GM18526 (cell line): ENCODE data around the gene ABCC8.

ENCODE experiments used
- POLR2A ChIP-seq: IDR thresholded peaks from 3 replicates; pipeline ENCODE4 v1.6.1; 2011; ENCODE audit not compliant: insufficient read length; ENCODE audit errors: extremely low read depth

ABCC8 gene

DNA sequence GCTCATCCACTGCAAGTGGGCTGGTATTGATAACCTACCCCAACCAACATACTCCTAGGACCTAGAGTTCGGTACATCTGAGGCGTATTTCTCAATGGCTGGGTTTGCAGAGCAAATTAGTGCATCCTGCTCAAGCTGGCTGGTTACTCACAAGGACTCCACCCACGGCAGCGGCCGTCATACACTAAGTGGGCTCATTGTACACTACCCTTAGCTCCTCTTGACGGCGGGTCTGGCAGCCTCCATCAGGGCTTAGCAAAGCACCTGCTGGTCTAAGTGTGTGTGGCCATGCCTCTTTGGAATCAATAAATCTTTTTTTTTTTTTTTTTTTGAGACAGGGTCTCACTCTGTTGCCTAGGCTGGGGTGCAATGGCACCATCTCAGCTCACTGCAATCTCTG is 68.0 kb downstream of the ABCC8 start:
- TF ChIP-seq POLR2A: no peak

DNA sequence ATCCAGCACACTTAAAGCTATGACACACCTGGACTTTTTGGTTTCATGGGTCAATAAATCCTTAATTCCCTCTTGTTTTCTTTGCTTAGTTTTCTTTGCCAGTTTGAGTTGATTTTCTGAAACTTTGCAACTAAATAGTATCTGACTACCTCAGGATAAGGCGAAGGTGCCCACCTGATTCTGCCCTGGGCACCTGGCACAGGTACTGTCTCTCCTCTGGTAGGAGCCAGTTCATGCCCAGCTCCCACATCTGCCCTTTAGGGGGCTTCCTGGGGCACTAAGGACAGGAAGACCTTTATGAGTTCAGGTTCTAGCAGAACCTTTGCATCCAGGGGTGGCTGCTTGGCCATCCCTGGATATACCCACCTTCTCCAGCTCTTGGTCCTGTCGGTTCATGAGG is 68.6 kb downstream of the ABCC8 start:
- TF ChIP-seq POLR2A: no peak

DNA sequence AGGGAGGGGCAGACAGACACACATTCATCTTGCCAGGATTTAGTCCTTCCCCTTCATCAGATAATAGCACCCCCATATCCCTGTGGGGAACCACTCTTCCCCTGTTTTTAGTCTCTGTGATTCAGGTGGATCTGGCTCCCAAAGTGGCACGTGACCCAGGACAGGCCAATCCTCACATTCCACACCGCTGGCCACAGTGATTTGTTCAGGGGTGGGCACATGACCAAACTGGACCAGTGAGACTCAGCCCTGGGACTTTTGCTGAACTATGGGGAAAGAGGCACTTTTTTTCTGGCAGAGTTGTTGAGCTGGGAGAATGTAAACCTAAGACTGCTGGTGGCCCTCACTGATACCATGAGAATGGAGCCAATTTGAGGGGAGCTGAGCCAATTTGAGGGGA is 69.1 kb downstream of the ABCC8 start:
- TF ChIP-seq POLR2A: no peak

DNA sequence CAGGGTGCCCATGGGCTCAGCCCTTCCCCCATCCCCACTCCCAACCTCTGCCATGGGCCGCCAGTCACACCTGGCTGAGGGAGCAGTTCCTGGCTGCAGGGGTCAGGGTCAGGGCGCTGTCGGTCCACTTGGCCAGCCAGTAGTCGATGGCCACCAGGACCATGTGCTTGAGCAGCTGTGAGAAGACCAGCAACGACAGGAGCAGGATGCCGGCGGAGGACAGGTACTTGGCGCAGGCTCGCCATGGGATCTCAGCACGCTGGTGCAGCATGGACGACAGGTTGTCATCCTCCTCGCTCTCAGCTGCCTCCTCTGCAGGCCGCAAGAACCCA is 69.9 kb downstream of the ABCC8 start:
- TF ChIP-seq POLR2A: no peak

DNA sequence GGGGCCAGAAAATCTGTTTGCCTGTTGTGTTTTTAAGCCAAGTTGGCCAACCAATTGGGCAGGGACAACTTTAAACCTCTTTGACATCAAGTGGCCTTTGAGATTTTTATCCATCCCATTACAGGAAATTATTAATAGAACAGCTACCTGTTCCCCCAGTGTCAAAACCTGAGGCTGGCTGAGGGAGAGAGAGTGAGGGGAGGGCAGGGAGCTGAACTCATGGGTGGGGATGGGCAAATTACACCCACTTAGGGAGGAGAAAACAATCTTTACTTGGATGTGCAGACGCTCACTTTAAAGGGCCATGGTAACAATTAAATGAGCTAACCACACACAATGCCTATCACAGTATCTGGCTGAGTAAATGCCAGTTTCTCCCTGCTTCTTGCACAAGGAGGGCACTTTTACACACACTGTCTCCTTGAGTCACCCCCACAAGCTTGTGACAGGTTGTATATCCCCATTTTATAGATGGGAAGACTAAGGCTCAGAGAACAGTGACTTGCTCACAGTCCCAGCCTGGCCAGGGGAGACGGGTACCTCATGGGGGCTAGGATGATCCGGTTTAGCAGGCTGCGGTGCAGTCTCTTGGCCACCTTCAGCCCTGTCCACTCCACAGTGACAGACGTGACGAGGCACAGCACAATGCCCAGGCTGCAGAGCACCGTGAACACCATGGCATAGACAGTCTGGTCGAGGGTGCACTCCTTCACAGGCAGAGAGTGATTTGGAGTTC is 70.4 kb downstream of the ABCC8 start:
- TF ChIP-seq POLR2A: no peak

DNA sequence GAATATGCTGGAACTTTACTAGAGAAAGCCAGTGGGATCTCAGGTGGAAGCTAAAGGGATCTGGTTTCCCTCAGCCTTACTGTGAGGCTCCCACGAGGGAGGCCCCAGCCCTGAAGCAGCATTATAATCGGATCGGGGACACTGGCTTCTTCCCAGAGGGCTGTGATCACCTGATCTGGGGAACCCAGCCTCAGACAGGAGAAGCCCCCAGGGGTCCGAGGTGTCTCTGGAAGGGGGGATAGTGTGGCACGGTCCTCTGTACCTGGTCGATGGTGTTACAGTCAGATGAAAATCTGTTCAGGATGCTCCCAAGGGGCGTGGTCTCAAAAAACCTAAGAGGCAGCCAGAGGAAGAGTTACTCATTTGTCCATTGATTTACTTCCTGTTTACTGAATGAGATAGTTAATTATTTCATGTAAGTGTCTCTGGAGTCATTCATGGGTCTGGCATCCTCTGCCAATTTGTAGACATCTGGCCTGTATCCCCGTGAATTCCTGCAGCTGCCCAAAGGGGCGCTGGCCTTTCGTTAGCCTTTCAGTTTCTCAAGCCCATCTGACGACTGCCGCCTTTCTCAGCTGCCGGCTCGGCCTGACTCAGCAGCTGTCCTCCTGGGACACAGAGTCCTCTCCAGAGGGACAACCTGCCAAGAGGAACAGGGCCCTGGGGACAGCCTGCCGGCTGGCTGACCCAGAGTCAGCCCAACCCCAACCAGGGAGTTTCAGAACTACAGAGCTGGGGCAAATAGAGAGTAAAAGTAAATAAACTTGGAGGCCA is 71.2 kb downstream of the ABCC8 start:
- TF ChIP-seq POLR2A: no peak

DNA sequence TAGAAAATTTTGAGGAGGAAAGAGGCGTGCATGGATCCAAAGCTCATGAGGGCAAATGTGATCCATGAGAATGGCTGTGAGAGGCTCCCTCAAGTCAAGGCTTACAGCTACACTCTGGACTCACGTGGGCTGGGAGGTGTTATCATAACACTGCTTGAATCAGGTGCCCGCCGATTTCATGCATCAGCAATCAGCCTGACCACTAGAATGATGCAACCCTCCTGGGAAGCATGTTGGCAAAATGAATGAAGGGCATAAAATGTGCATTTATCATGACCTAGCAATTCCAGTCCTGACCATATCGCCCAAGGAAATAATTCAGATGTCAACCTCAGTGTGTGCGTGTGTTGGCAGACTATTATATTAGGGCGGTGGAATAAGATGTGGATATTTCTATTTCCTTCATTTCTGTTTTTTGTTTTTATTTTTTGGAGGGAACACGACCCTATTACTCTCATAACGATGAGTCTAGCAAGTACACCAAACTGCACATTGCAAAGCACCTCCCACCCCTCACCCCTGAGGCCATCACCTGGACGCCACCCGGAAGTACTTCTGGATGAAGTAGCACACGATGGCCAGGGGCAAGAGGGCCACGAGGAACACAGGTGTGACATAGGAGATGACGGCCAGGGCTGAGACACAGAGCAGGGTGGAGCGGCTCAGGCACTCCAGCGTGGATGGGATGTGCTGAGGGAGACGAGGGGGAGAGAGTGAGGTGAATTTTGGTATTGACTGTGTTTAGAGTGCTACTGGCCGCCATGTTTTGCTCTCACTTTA is 72.5 kb downstream of the ABCC8 start:
- TF ChIP-seq POLR2A: no peak

DNA sequence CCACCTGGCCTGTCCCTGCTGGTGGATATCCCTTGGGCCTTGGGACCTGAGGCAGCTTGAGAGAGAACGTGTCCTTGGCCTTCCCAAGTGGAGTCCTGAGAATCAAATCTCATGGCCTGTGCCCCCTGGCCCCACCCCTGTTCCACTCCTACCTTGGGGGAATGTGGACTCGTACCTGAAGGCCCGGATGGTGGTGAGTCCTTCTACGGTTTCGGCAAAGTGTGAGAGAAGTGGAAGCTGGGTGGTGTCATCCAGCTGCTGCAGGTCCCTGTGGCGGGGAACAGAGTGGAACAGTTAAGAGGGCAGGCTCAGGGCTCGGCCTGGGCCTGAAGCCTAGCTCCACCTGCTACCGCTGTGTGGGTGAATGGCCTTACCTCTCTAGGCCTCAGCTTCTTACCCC is 74.2 kb downstream of the ABCC8 start:
- TF ChIP-seq POLR2A: no peak

DNA sequence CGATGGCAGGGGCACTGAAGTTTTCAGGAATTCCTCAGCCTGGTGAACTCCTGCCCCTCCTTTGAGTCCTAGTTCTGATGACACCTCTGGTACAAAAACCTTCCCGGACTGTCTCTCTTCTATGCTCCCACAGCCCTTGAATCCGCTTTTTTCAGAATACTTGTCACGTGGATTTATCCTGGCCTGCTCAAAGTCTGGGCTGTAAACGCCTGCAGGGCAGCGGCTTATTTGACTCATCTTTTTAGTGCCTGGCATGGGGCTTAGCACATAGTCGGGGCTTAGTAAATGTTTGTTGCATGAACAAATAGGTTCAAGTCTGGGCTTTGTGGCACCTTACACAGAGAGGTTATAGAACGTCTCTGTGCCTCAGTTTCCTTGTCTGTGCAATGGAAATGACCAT is 74.8 kb downstream of the ABCC8 start:
- TF ChIP-seq POLR2A: no peak

DNA sequence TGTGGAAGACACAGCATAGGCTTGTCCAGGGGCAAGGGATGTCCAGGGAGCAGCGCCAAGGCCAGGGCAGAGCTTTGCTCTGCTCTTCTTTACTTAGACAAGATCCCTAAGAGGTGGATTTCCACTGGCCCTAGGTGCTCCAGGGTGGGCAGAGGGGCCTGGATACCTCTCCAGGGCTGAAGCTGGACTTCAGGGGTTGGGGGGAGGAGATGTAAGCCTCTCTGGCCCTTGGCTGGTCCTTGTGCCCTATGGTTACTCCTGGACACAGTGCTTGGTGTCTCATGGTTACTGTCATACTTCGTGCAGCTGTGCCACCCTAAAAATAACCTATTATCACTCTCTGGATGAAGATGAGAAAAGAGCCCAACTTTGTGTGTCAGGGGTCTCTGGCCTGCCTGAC is 75.3 kb downstream of the ABCC8 start:
- no peak for TF ChIP-seq POLR2A

DNA sequence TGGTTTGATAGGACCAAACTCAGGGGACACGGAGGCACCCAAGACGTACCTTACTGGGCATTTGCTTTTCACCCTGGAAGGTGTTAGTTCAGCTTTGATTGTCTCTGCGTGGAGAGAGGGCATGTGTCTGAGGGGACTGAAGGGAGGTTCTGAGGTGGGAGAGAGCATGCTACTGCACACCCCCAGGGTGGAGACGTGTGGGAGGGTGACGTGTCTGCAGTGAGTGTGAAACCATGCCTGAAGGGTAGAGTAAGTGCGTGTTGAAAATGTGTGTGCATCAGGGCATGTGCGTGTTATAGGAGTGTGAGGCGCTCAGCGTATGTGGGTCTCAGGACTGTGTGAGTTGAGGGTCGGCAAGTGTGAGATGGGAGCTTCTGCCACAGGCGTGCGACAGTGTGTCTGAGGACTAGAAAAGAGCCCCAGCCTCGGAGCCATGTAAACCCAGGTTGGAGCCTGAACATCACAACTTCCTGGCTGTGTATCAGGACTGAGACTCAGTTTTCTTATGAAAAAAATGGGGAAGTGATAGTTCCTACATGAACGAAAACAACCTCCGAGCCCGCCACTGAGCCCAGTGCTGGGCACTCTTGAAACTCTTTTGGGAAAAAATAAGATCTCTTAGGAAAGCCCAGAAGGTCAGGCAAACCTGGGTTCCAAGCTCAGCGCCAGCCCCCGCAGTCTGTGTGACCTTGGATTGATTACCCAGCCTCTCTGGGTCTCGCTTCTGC is 76.4 kb downstream of the ABCC8 start:
- no peak for TF ChIP-seq POLR2A

DNA sequence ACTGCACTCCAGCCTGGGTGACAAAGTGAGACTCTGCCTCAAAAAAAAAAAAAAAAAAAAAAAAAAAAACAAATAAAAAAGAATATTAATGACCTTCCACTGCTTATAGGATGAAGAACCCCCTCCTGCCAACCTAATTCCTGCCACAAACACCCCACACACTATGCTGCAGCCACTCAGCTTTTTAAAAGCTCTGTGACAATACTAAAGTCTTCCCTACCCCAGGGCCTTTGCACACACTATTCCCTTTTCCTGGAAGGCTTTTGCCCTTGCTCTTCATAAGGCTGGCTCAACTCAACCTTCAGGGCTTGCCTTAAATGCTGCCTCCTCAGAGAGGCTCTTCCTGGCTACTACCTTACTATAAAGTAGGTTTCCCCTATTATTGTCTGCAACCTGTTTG is 77.4 kb downstream of the ABCC8 start:
- TF ChIP-seq POLR2A: no peak

DNA sequence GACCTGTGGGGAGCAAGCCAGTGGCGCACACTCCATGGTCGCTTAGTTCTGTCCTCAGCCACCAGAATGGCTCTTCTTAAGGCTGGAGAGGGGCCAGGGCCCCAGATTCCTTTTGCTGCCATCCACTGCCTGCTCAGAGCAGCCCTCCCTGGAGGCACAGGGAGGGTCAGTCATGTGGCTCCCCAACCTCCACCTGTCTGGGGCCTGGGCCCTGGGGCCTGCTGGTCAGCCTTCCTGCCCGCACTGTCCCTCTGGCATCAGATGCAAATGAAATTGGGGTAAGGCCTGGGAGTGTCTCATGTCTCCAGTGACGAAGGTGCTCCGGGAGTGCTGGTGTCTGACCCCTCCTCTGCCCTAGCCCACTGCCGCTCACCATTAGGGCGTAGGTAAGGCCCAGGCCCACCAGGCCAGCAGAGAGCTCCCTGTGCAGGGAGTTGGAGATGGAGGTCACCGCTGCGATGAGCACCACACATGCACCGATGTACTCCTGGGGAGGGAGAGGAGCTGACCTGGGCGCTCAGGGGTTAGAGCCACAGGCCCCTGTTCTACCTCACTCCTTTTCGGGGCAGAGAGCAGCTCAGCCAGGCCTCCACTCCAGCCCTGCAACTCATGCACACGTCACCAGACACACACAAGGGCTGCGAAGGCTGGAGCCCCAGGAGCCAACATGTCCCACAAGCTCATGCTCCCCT is 79.2 kb downstream of the ABCC8 start:
- TF ChIP-seq POLR2A: no peak

DNA sequence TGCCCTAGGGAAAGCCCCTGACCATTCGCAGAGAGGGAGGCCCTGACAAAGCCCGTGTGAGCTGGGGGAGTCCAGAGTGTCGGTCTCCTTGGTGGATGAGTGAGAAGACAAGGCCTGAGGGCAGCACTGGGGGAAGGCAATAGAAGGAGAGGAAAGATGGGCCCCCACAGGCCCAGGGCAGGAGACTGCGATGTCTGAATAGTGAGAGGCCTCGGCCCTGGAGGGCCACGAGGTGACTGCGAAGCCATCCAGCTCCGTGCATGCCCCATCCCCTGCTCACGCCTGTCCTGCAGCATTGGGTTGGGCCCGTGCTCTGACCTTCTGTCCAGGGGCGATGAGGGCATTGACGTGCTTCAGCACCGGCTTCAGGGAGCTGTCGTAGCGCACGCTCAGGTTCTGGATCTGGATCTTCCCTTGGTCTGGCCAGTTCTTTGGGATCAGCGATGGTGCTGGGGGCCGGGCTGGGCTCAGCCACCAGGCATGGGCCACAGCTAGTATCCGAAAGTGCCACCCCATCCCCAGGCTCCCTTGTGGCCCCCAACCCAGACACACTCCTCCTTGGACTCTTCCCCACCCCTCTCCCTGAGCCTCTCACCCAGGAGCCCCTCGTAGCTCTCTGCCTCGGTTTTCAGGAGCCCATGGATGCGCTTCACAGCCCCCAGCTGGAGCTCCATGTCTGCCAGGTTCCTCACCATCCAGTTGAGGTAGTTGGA is 79.9 kb downstream of the ABCC8 start:
- TF ChIP-seq POLR2A: no peak
